Measurements from ENCODE around the gene AGPAT2.

GRCh38 chr9:136644343-136644592 lies 43.0 kb downstream of the AGPAT2 start:
- TF ChIP-seq CTCF (IDR thresholded peaks at IDR 0.05; ENCODE audit: low read depth, low read length) (no peak), EZH2phosphoT487 (IDR thresholded peaks at IDR 0.05; ENCODE audit: low read depth) (no peak)
